Ovary (tissue), 10 donors: ENCODE data around the gene MRPL30. TPM values are rescaled to one million over a fixed set of nuclear protein-coding genes. Genes with fewer than 3 reads are reported as not detected.
"Not testable (repeated sequence)": the region's sequence is repeated elsewhere in the genome, so short reads cannot be mapped to it uniquely, and the experiment has no call there.

Experiments used
- DNase-seq, 5 donors: peaks; one replicate each; pipeline ENCODE4 v3.0.0-alpha.2; 2019 to 2020
- H3K27ac ChIP-seq, 2 donors: fragments of 200-600 bp; one replicate each; pipeline versions ENCODE4 v1.5.1 to v1.8.0; 2019 to 2022
- H3K27me3 ChIP-seq: fragments of 200-600 bp; one replicate; pipeline ENCODE4 v1.8.0; 2022
- H3K36me3 ChIP-seq: fragments of 200-600 bp; sonication (generic); one replicate; pipeline ENCODE4 v1.5.1; 2019
- H3K4me1 ChIP-seq: one replicate; pipeline ENCODE4 v1.8.1; 2013; ENCODE audit warnings: mild to moderate bottlenecking, moderate library complexity; ENCODE audit not compliant: insufficient read depth
- H3K4me3 ChIP-seq: fragments of 200-600 bp; sonication (generic); one replicate; pipeline ENCODE4 v1.5.1; 2017
- H3K9me3 ChIP-seq, 2 donors: fragments of 200-600 bp in 1 of 2; sonication (generic) in 1 of 2; one replicate each; pipeline versions ENCODE4 v1.5.1 to v1.8.1; 2013 to 2019; ENCODE audit warnings: mild to moderate bottlenecking in 1 of 2, moderate library complexity in 1 of 2
- EP300 ChIP-seq: sonication (generic); formaldehyde crosslinking; IDR thresholded peaks from one replicate; pipeline ENCODE4 v1.6.1; 2017; ENCODE audit warnings: antibody characterized with exemption
- POLR2A ChIP-seq: fragments of 450-650 bp; IDR thresholded peaks from one replicate; pipeline ENCODE4 v1.6.1; 2017; ENCODE audit warnings: antibody characterized with exemption, mild to moderate bottlenecking, moderate library complexity
- WGBS, 3 donors: extraction: QIAGEN DNeasy Blood & Tissue Kit in 1 of 3; methylation state at CpG; one replicate each; pipeline versions ENCODE4 v1.1.5 to v1.1.7; 2013 to 2017; 5-methylcytosine and 5-hydroxymethylcytosine counted together
- intact Hi-C, 4 donors: fragments of 100-400 bp; cut with DNase I; formaldehyde crosslinking; loops; one replicate each; pipeline versions ENCODE4 v1.11.0 to v1.15.1; 2022 to 2023
- long read RNA-seq, 3 donors: library from polyadenylated mRNA in 2 of 3; unstranded in 2 of 3; transcript quantifications; one replicate each; pipeline ENCODE4 v2.0.0 and lab custom pipeline, GENCODE V29; 2021 to 2026
- polyA plus RNA-seq, 2 donors: library from polyadenylated mRNA; stranded (reverse); fragments of 200-250 nt in 1 of 2; fragments of 350-450 nt in 1 of 2; fragmentation: Illumina TruSeq in 1 of 2; extraction: RNeasy Lipid Tissue Mini Kit (QIAGEN cat#74804) in 1 of 2; gene quantifications; one replicate each; pipeline ENCODE4 v1.2.3, GENCODE V29; 2013 to 2014
- total RNA-seq, 7 donors: library from RNA; depleted of rRNA in 2 of 7; stranded (reverse); fragments of >200 nt in 2 of 7; fragmentation: NEBNext Ultra II Directional in 3 of 7; extraction: Animal tissue kit (Norgen Biotek cat#: 25700) in 3 of 7; gene quantifications; one replicate each; pipeline versions ENCODE4 v1.1.0 to v1.2.4, GENCODE V29; 2016 to 2023
- TF ChIP-seq, protein P1 (sequence below), 3 donors: fragments of 450-650 bp in 2 of 3; fragments of 200-600 bp in 1 of 3; IDR thresholded peaks; one replicate each; pipeline versions ENCODE4 v1.5.1 to v1.8.0; 2016 to 2022; ENCODE audit warnings: antibody characterized with exemption in 3 of 3, mild to moderate bottlenecking in 1 of 3
- donor health status: DM: no; HTN: no; CAD: no; lungs with moderate emphysema.
- donor health status: DM: no; HTN: no; CAD: no.
- donor health status: Bipolar disorder and iron deficiency.
- donor health status: DM: yes; HTN: yes; CAD: no.
- donor health status: DM: no; HTN: no; CAD: no.
- donor health status: DM: yes; HTN: yes; CAD: no.

Gene MRPL30
- total RNA-seq (10 to 100 TPM; 18.7 to 29.0 (median 21.8) TPM), polyA plus RNA-seq (10 to 100 TPM; 18.8 to 43.8 TPM)
- long read RNA-seq, donor 1, transcript MRPL30-201 (6 exons, 2,605 nt), result major isoform, 40 of 55 reads
- long read RNA-seq, donor 1, partial matches to known transcripts, result 2 of 55 reads
- long read RNA-seq, donor 1, other reads (novel, unspliced or antisense), result 13 of 55 reads
- long read RNA-seq, donor 2, transcript MRPL30-201 (6 exons, 2,605 nt), result major isoform, 17 of 18 reads
- long read RNA-seq, donor 2, partial matches to known transcripts, result 0 of 18 reads
- long read RNA-seq, donor 2, other reads (novel, unspliced or antisense), result 0 of 18 reads
- long read RNA-seq, donor 3, transcript MRPL30-201 (6 exons, 2,605 nt), result major isoform, 29 of 32 reads
- long read RNA-seq, donor 3, partial matches to known transcripts, result 0 of 32 reads
- long read RNA-seq, donor 3, other reads (novel, unspliced or antisense), result 3 of 32 reads

DNA sequence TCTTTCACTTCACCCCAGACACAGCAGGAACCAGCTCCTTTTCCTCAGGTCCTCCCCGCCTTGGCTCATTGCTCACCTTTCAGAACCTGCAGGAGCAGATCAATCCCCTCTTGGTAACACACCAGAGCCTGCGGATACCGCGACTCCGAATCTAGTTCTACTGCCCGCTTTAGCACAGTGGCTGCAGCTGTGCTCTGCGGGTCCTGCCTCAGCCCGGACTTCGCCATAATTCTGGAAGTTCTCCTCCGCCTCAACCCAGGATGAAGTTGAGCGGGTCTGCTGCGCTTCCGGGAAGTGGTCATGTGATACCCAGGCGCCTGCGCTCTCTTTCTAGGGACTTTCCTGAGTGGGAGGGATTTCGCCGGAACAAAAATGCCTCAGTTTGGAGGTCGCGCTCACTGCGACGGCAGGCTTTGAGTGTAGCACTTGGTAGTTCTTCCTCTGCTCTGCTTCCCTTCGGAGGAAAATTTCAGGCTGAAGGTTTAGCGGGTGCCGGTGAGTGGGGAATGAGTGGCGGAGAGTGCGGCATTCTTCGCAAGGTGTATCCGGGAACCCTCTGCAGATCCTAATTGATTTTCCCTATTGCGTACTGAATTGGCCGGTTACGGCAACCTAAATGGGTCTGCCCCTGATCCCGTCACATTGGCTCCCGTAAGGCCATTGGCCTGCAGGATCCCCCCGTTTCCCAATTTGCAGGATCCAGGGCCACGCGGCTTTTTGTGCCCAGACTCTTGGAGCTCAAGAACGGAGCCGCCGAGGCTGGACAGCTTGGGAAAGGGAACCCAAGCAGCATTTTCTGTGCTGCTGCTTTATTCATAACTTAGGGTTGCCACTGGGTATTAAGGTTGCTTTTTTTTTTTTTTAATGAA is at the start of gene MRPL30, which contains the start of gene MITD1:
MRPL30 (plus strand) TSS at position 430 of the 869 bp plus-strand sequence. CDS start 5,020 bp downstream, outside the sequence.
MITD1 (minus strand) TSS at position 304 of the 869 bp plus-strand sequence; CDS start at position 227, 77 bp downstream.
- WGBS, 3 donors, result 0 to 1% (median 0%) methylated on average over 39 of the region's 39 CpGs
- H3K27ac ChIP-seq, result no peak within 1 kb of the TSS

DNA sequence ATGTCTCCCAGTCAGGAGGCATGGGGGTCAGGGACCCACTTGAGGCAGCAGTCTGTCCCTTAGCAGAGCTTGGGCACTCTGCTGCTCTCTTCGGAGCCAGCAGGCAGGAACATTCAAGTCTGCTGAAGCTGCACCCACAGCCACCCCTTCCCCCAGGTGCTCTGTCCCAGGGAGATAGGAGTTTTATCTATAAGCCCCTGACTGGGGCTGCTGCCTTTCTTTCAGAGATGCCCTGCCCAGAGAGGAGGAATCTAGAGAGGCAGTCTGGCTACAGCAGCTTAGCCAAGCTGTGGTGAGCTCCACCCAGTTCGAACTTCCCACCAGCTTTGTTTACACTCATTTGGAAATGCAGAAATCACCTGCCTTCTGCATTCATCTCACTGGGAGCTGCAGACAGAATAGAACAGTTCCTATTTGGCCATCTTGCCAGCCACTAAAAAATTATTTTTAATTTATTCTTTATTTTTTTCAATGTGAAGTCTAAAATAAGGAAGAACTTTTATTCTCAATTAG is 45.9 kb upstream of the MRPL30 start:
- H3K27me3 ChIP-seq, H3K9me3 ChIP-seq, DNase-seq, intact Hi-C loops, H3K36me3 ChIP-seq, H3K4me3 ChIP-seq, H3K27ac ChIP-seq, H3K4me1 ChIP-seq: not testable (repeated sequence)
- 95 to 99% (median 96%) methylated on average over 2 of the region's 2 CpGs for WGBS, 3 donors

More for the DNA sequence above, at the start of gene MRPL30, which contains the start of gene MITD1:
- peak within 1 kb of the TSS; percentile 78 for H3K4me3 ChIP-seq
- peak; percentile 87 to 92 (median 91) for DNase-seq
- H3K27me3 ChIP-seq, result no peaks in the 10 kb centered on the region
- TF ChIP-seq POLR2A, result peak; percentile 24
- TF ChIP-seq, protein P1, sequence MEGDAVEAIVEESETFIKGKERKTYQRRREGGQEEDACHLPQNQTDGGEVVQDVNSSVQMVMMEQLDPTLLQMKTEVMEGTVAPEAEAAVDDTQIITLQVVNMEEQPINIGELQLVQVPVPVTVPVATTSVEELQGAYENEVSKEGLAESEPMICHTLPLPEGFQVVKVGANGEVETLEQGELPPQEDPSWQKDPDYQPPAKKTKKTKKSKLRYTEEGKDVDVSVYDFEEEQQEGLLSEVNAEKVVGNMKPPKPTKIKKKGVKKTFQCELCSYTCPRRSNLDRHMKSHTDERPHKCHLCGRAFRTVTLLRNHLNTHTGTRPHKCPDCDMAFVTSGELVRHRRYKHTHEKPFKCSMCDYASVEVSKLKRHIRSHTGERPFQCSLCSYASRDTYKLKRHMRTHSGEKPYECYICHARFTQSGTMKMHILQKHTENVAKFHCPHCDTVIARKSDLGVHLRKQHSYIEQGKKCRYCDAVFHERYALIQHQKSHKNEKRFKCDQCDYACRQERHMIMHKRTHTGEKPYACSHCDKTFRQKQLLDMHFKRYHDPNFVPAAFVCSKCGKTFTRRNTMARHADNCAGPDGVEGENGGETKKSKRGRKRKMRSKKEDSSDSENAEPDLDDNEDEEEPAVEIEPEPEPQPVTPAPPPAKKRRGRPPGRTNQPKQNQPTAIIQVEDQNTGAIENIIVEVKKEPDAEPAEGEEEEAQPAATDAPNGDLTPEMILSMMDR (IDR thresholded peaks at IDR 0.05), result no peak
- H3K9me3 ChIP-seq, result no peaks in the 10 kb centered on the region
- H3K4me1 ChIP-seq, result peaks cover 10% of the 10 kb centered on the region
- no peaks in the 10 kb centered on the region for H3K36me3 ChIP-seq
- intact Hi-C loops, result loop anchor here in 2 of 4 donors (10.0 kb wide), 2 partner anchors 154 to 304 kb away; partner anchors contain the start of genes EIF5B (in 2 of the 2) and TXNDC9 (in 2 of the 2)

DNA sequence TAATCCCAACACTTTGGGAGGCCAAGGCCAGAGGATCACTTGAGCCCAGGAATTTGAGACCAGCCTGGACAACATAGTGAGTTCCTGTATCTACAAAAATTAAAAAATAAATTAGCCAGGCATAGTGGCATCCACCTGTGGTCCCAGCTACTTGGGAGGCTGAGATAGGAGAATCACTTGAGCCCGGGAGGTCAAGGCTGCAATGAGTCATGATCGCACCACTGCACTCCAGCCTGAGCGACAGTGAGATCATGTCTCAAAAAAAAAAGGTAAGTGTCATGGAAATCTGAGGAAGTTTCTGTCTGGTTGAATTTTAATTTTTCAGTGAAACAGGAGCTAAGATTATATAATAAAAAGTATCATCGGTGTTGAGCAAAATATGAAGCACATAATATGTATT is 42.0 kb upstream of the MRPL30 start:
- Histone ChIP-seq H3K36me3 (no peaks in the 10 kb centered on the region), H3K4me1 (no peaks in the 10 kb centered on the region), H3K9me3 (no peaks in the 10 kb centered on the region), H3K4me3 (no peak overlapping the region), H3K27ac (no peak overlapping the region), H3K27me3 (no peaks in the 10 kb centered on the region)
- TF ChIP-seq, protein P1 (IDR thresholded peaks at IDR 0.05), result no peak
- no peak for TF ChIP-seq EP300
- TF ChIP-seq POLR2A, result no peak
- WGBS, 3 donors, result 93 to 98% (median 96%) methylated on average over 4 of the region's 4 CpGs
- intact Hi-C loops, result no loop called here
- no peak for DNase-seq

DNA sequence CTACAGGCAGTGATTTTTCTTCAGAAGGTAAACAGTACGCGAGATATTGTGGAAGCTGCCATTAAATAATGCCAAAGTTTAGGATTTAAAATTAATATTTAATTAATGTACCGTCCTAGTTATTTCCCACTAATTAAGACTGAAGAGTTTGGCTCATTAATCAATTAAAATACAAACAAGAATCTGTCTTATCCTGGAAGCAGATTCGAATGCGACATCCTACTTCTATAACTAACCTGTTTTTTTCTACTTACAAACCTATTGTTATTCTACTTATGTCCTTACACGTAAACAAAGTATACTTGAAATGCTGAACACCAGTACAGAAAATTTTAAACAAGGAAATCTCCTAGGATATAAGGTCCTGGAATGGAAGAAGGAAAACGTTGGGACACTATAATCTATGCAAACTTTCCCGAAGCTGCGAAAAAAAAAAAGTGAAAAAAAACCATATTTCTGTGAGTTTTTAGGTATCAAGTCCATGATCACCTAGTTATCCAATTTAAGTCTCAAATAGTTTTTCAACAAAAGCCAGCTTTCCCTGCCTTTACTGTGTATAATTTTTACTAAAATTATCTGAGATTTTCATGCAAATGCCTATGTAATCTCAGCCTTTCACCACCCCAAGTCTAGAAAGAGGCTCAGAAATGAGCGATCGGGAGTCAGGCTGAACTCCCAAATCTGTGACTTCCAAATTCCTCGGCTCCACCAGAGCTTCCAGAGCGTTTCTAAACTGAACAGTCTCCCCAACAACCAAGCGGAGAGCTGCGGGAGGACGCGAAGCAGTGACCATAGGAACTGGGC is 40.7 kb upstream of the MRPL30 start:
- Histone ChIP-seq H3K36me3 (no peaks in the 10 kb centered on the region), H3K27me3 (no peaks in the 10 kb centered on the region), H3K4me3 (peak overlapping the region; percentile 78), H3K4me1 (no peaks in the 10 kb centered on the region), H3K9me3 (no peaks in the 10 kb centered on the region), H3K27ac (peak overlapping the region; percentile 69 to 86)
- intact Hi-C loops, result no loop called here
- no peak for DNase-seq
- 16 to 23% (median 19%) methylated on average over 17 of the region's 17 CpGs for WGBS, 3 donors
- TF ChIP-seq POLR2A, result no peak
- TF ChIP-seq, protein P1 (IDR thresholded peaks at IDR 0.05), result no peak
- no peak for TF ChIP-seq EP300
